Spleen (tissue), 7 donors: ENCODE data around the gene DGCR6L.
"Not testable (repeated sequence)": the region's sequence is repeated elsewhere in the genome, so short reads cannot be mapped to it uniquely, and the experiment has no call there.

Source experiments
- CTCF ChIP-seq, 11 experiments: fragments of 200-600 bp in 7 of 11; fragments of 450-650 bp in 4 of 11; sonication (generic) in 4 of 11; IDR thresholded peaks in 8 of 11; conservative IDR thresholded peaks in 3 of 11; 1 replicate in 7 of 11; 2 replicates in 4 of 11; pipeline versions ENCODE4 v1.4.0 to v1.8.0; 2016 to 2021; ENCODE audit warnings: antibody characterized with exemption in 11 of 11, inconsistent platforms in 4 of 11, mild to moderate bottlenecking in 1 of 11
- POLR2A ChIP-seq, 3 donors: fragments of 450-650 bp; IDR thresholded peaks; one replicate each; pipeline ENCODE4 v1.5.1; 2017; ENCODE audit warnings: antibody characterized with exemption in 3 of 3, mild to moderate bottlenecking in 1 of 3
- donor health status: DM: no; HTN: no; CAD: no; lungs with moderate emphysema.
- donor health status: DM: no; HTN: no; CAD: no.
- donor health status: DM: no; HTN: no; CAD: no.

- not testable (repeated sequence) for TF ChIP-seq CTCF (IDR thresholded peaks at IDR 0.05 in 8 of 11, conservative IDR thresholded peaks at IDR 0.05 in 3 of 11); POLR2A (IDR thresholded peaks at IDR 0.05)
Measured at GRCh38 chr22:20269201-20269600, 50.7 kb downstream of the DGCR6L start.
